HUES64 (cell line): ENCODE measurements around the gene QSOX1.

Experiments used
- H3K27ac ChIP-seq: 2 replicates; pipeline ENCODE4 v1.7.0; 2013; ENCODE audit warnings: low read depth, low read length, inconsistent platforms
- H3K27me3 ChIP-seq: 2 replicates; pipeline ENCODE4 v1.6.1; 2013; ENCODE audit warnings: mild to moderate bottlenecking, low read length; ENCODE audit not compliant: insufficient read depth
- H3K36me3 ChIP-seq: 2 replicates; pipeline ENCODE4 v1.6.1; 2013; ENCODE audit warnings: mild to moderate bottlenecking, low read length; ENCODE audit not compliant: insufficient read depth
- H3K4me1 ChIP-seq: 2 replicates; pipeline ENCODE4 v1.6.1; 2013; ENCODE audit warnings: mild to moderate bottlenecking, low read length, moderate library complexity; ENCODE audit not compliant: insufficient read depth
- H3K4me3 ChIP-seq: 2 replicates; pipeline ENCODE4 v1.5.1; 2013; ENCODE audit warnings: mild to moderate bottlenecking, low read length, moderate library complexity
- H3K9ac ChIP-seq: 2 replicates; pipeline ENCODE4 v1.6.1; 2013; ENCODE audit warnings: mild to moderate bottlenecking, low read depth, low read length
- H3K9me3 ChIP-seq: 2 replicates; pipeline ENCODE4 v1.6.1; 2013; ENCODE audit warnings: low read depth, low read length; ENCODE audit not compliant: insufficient read depth
- WGBS: fragments of 150-250, 120-280 bp; methylation state at CpG from one replicate; pipeline ENCODE4 v1.1.7; 2013; ENCODE audit warnings: missing lambda C conversion rate; 5-methylcytosine and 5-hydroxymethylcytosine counted together

QSOX1 gene

DNA sequence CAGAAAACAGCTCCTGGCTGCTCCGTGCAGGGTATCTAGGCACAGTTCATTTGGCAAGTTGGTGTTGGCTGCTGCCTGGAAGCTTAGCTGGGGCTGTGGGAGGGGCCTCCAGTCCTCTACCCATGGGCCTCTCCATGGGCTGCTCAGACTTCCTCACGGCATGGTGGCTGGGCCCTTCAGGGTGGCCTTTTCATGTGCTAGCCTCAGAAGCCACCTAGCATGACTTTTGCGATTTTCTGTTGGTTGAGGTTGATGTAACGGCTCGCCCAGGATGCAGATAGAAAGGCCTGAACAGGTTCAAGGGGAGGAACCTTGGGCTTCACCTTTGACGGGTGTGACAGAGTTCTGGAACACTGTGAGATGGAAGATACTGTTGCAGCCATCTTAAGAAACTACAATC, 49.6 kb downstream of the QSOX1 start:
- no peaks in the 10 kb centered on the region for H3K9me3 ChIP-seq
- H3K9ac ChIP-seq: no peak overlapping the region
- no peaks in the 10 kb centered on the region; the same call in 1 of the 2 replicates for H3K27me3 ChIP-seq
- no peaks in the 10 kb centered on the region for H3K36me3 ChIP-seq
- no peak overlapping the region for H3K4me3 ChIP-seq
- 89% methylated on average over 6 of the region's 6 CpGs for WGBS
- H3K27ac ChIP-seq: no peak overlapping the region
- H3K4me1 ChIP-seq: no peaks in the 10 kb centered on the region

DNA sequence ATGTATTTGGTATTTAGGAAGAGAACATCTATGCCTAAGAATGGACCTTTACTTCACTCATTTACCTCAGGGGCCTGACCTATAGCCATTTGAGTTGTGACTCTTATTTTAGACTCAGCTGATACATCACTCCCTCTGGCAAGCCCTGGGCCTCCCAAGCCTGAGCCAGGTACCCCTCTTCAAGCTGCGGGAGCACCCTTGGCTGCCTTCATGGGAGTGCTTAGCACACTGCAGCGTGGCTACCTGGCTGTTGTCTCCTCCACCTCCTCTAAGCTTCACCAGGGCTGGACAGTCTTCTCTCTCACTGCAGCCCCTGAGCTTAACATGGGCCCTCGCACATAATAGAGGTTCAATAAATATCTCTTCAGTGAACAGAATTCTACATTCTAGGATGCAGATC, 51.9 kb downstream of the QSOX1 start:
- Histone ChIP-seq H3K9ac (no peak overlapping the region), H3K4me1 (no peaks in the 10 kb centered on the region), H3K9me3 (no peaks in the 10 kb centered on the region), H3K27ac (no peak overlapping the region), H3K4me3 (no peak overlapping the region), H3K36me3 (no peaks in the 10 kb centered on the region), H3K27me3 (no peaks in the 10 kb centered on the region; the same call in 1 of the 2 replicates)
- 86% methylated on average over 3 of the region's 3 CpGs for WGBS

GRCh38 chr1:180208264-180208663, 53.6 kb downstream of the QSOX1 start:
- H3K4me3 ChIP-seq: no peak overlapping the region
- H3K36me3 ChIP-seq: no peaks in the 10 kb centered on the region
- no peaks in the 10 kb centered on the region for H3K9me3 ChIP-seq
- WGBS: 94% methylated on average over 4 of the region's 4 CpGs
- no peaks in the 10 kb centered on the region; the same call in 1 of the 2 replicates for H3K27me3 ChIP-seq
- H3K4me1 ChIP-seq: no peaks in the 10 kb centered on the region
- H3K27ac ChIP-seq: no peak overlapping the region
- no peak overlapping the region for H3K9ac ChIP-seq

DNA sequence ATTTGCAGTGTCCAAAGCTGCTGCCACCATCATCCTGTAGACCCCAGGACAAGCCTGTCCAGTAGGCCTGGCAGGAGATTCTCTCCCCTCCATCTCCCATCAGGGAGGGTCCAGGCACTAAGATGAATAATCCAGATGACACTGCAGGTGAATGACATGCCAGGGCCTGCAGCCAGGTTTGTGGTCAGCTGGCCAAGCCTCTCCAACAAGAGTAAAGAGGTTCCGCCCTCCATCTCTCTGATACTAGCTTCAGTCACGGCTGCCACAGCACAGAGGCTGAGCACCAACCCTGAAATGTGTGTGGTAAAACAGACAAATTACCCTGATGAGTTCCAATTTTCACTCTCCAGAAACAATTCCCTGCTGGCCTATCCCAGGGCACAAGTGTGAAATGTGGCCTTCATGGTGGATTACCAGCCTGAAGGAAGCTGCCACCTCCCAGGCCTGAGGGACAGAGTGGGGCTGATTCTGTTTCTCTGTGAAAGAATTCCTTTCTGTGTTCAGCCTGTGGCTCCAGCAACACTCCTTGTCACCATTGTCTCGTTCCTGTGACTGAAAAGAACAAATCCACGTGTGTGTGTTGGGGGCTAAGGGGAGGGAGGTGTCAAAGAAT, 55.4 kb downstream of the QSOX1 start:
- Histone ChIP-seq H3K9me3 (no peaks in the 10 kb centered on the region), H3K4me3 (no peak overlapping the region), H3K27me3 (no peaks in the 10 kb centered on the region; the same call in 1 of the 2 replicates), H3K4me1 (no peaks in the 10 kb centered on the region), H3K9ac (no peak overlapping the region), H3K36me3 (no peaks in the 10 kb centered on the region), H3K27ac (no peak overlapping the region)
- 83% methylated on average over 4 of the region's 4 CpGs for WGBS

GRCh38 chr1:180211156-180211859, 56.6 kb downstream of the QSOX1 start:
- H3K4me1 ChIP-seq: no peaks in the 10 kb centered on the region
- H3K27ac ChIP-seq: no peak overlapping the region
- 91% methylated on average over 12 of the region's 12 CpGs for WGBS
- H3K9me3 ChIP-seq: no peaks in the 10 kb centered on the region
- no peaks in the 10 kb centered on the region; the same call in 1 of the 2 replicates for H3K27me3 ChIP-seq
- H3K36me3 ChIP-seq: no peaks in the 10 kb centered on the region
- no peak overlapping the region for H3K9ac ChIP-seq
- no peak overlapping the region for H3K4me3 ChIP-seq

DNA sequence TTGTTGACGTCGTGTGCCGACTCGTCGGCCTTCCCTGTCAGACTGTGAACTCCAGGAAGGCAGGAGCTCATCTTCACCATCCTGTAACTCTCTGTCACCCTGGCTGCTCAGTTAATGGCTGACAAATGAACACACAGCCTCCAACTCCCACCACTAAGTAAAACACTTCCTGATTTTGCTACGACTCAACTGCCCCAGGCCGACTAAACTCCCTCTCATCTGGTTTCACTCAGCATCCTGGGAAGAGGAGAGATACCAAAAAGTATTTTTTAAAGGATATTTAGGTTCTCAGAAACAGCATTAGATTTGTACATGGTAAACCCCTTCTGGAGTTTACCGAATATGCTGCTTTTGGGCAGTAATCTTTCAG, 57.2 kb downstream of the QSOX1 start:
- Histone ChIP-seq H3K36me3 (no peaks in the 10 kb centered on the region), H3K4me1 (no peaks in the 10 kb centered on the region), H3K27ac (no peak overlapping the region), H3K4me3 (no peak overlapping the region), H3K27me3 (no peaks in the 10 kb centered on the region; the same call in 1 of the 2 replicates), H3K9ac (no peak overlapping the region), H3K9me3 (no peaks in the 10 kb centered on the region)
- WGBS: 86% methylated on average over 7 of the region's 8 CpGs

DNA sequence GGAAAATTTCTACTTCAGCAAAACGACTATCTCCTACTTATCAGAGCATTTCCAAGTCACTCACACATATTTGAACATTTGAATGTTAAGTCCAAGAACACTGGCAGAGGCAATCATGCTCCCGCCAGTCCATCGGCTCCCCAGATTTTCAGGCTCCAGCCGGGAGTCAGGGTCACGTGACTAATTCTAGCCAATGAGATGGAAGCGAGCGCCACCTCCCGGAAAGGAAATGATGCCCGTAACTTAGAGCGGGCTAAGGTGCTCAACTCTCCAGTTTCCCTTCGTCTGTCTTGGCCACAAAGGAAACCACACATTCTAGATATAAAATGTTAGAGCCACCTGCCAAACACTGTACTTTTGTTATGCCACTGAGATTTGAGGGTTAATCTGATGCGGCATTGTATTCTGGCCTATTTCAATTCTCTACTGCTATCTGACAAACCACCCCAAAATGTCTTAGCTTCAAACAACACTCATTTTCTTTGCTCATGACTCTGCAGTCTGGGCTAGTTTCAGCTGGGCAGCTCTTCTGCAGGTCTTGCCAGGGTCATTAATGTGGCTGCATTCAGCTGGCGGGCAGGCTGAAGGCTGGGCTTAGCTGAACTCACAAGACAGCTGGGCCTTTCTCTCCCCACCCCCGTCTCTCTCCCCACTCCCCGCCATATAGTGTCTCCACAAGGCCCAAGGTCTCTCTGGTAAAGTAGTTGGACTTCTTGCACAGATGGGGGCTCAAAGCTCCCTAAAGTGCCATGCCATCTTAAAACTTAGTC, 58.9 kb downstream of the QSOX1 start:
- 87% methylated on average over 15 of the region's 15 CpGs for WGBS

GRCh38 chr1:180215856-180216625, 61.4 kb downstream of the QSOX1 start:
- Histone ChIP-seq H3K36me3 (no peaks in the 10 kb centered on the region), H3K4me3 (no peak overlapping the region), H3K27me3 (peaks cover 4% of the 10 kb centered on the region; the same call in 1 of the 2 replicates), H3K27ac (no peak overlapping the region), H3K9ac (no peak overlapping the region), H3K4me1 (0 out of 2 replicates have a peak, but pooled peaks cover 6% of the 10 kb centered on the region), H3K9me3 (no peaks in the 10 kb centered on the region)
- WGBS: 93% methylated on average over 22 of the region's 22 CpGs

More for the DNA sequence above, 58.9 kb downstream of the QSOX1 start:
- no peaks in the 10 kb centered on the region for H3K27me3 ChIP-seq
- H3K4me1 ChIP-seq: no peaks in the 10 kb centered on the region
- H3K9me3 ChIP-seq: no peaks in the 10 kb centered on the region
- H3K27ac ChIP-seq: no peak overlapping the region
- H3K9ac ChIP-seq: no peak overlapping the region
- no peak overlapping the region for H3K4me3 ChIP-seq
- no peaks in the 10 kb centered on the region for H3K36me3 ChIP-seq

DNA sequence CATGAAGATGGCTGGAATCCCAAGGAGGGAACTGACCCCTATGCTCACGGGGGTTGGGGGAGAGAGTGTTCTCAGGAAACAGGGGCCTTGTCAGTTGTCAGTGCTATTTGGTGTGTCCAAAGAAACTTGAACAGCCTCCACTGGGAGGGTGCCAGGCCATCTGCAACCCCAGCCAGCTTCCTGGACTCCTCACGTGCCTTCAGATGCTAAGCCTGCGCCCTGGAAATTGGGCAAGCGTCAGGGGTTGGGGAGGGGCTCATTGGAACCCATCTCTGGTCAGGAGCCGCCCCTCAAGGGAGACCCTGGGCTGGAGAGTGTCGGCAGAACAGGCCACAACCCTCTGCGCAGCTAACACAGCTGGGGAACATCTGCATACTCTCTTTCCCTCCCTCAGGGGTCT, 62.3 kb downstream of the QSOX1 start:
- Histone ChIP-seq H3K36me3 (no peaks in the 10 kb centered on the region), H3K4me1 (0 out of 2 replicates have a peak, but pooled peaks cover 6% of the 10 kb centered on the region), H3K9me3 (no peaks in the 10 kb centered on the region), H3K4me3 (no peak overlapping the region), H3K9ac (no peak overlapping the region), H3K27me3 (peaks cover 4% of the 10 kb centered on the region; the same call in 1 of the 2 replicates), H3K27ac (no peak overlapping the region)
- 90% methylated on average over 7 of the region's 7 CpGs for WGBS

DNA sequence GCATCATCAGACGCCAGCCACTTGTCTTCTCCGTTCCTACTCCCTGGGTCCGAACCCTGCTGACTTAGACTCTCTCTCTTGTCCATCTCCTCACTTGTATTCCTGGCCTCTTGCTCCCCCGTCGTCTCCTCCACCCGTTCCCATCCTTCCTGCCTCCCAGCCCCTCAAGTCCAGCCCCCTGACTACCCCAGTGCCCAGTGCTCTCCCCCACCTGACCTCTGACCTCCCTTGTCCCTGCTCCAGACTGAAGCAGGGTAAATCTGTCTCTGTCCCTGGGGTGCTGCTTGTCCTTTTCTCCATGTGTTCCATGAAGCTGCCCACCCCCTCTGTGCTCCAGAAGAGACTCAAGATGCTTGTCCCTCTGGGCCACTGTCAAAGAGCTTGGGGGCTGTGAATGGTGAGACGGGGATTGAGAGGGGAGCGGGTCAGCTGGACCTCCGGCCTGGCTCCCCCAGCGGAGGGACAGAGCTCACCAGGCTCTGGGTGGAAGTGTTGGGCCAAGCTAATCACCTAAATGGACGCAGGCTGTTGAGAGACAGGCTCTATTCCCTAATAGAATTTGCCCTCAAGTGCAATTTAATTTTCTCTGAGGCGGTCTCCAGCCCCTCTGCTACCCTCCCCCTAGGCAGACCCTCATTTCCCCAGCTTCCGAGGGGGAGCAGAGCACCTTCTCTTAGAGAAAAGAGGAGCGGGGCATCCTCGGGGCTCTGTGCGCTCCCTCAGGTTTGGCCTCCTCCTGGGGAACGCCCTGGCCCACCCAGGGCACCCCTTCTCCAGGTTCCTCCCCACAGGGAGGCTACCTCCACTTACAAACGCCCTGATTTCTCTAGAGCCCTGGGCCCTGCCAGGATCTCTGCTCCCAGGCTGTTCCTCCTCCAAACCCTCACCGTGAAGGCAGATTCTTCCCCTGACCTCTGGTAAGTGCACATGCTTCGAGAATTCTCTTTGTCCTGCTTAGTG, 64.4 kb downstream of the QSOX1 start:
- WGBS: 90% methylated on average over 20 of the region's 20 CpGs
- no peaks in the 10 kb centered on the region for H3K9me3 ChIP-seq
- H3K27me3 ChIP-seq: peaks cover 16% of the 10 kb centered on the region

More for the DNA sequence above, 64.4 kb downstream of the QSOX1 start:
- H3K9ac ChIP-seq: no peak overlapping the region
- no peak overlapping the region for H3K27ac ChIP-seq
- H3K4me1 ChIP-seq: 0 out of 2 replicates have a peak, but pooled peaks cover 6% of the 10 kb centered on the region
- no peak overlapping the region for H3K4me3 ChIP-seq
- no peaks in the 10 kb centered on the region for H3K36me3 ChIP-seq
